Transverse colon (tissue), 4 donors: ENCODE data around the gene DGKD. TPM values are rescaled to one million over a fixed set of nuclear protein-coding genes. Genes with fewer than 3 reads are reported as not detected.

ENCODE experiments used
- DNase-seq: peaks from one replicate; pipeline ENCODE4 v3.0.0-alpha.2; 2019
- H3K27ac ChIP-seq, 4 donors: fragments of 200-600 bp; sonication (generic); 2 replicates each; pipeline ENCODE4 v1.5.1; 2016 to 2018; ENCODE audit warnings: inconsistent platforms in 4 of 4
- H3K27me3 ChIP-seq: fragments of 200-600 bp; sonication (generic); 2 replicates; pipeline ENCODE4 v1.5.1; 2017; ENCODE audit warnings: inconsistent platforms
- H3K36me3 ChIP-seq, 4 donors: fragments of 200-600 bp; sonication (generic); 2 replicates each; pipeline ENCODE4 v1.5.1; 2017 to 2019; ENCODE audit warnings: inconsistent platforms in 4 of 4
- H3K4me1 ChIP-seq, 4 donors: fragments of 200-600 bp; sonication (generic); 2 replicates each; pipeline ENCODE4 v1.5.1; 2017 to 2020; ENCODE audit warnings: inconsistent platforms in 4 of 4
- H3K4me3 ChIP-seq, 4 donors: fragments of 200-600 bp; sonication (generic); 1 replicate in 1 of 4; 2 replicates in 3 of 4; pipeline versions ENCODE4 v1.5.1 to v1.6.1; 2017 to 2019; ENCODE audit warnings: inconsistent platforms in 4 of 4
- H3K9me3 ChIP-seq, 2 donors: fragments of 200-600 bp; sonication (generic); 2 replicates each; pipeline ENCODE4 v1.5.1; 2017 to 2019; ENCODE audit warnings: inconsistent platforms in 2 of 2
- CTCF ChIP-seq, 5 experiments: fragments of 200-600 bp in 3 of 5; fragments of 450-650 bp in 2 of 5; sonication (generic) in 3 of 5; IDR thresholded peaks; 1 replicate in 2 of 5; 2 replicates in 3 of 5; pipeline ENCODE4 v1.5.1; 2016 to 2017; ENCODE audit warnings: antibody characterized with exemption in 5 of 5, inconsistent platforms in 3 of 5, mild to moderate bottlenecking in 2 of 5, moderate library complexity in 1 of 5
- EP300 ChIP-seq: sonication (generic); formaldehyde crosslinking; IDR thresholded peaks from one replicate; pipeline ENCODE4 v1.6.1; 2017; ENCODE audit warnings: antibody characterized with exemption, low read depth
- POLR2A ChIP-seq: fragments of 450-650 bp; IDR thresholded peaks from one replicate; pipeline ENCODE4 v1.6.1; 2016; ENCODE audit warnings: antibody characterized with exemption, mild to moderate bottlenecking, moderate library complexity
- POLR2AphosphoS5 ChIP-seq, 3 donors: sonication (generic); formaldehyde crosslinking; IDR thresholded peaks; one replicate each; pipeline ENCODE4 v1.6.1; 2016; ENCODE audit warnings: antibody characterized with exemption in 3 of 3
- WGBS, 2 donors: methylation state at CpG; one replicate each; pipeline ENCODE4 v1.1.5; 2018; ENCODE audit warnings: low coverage in 1 of 2; 5-methylcytosine and 5-hydroxymethylcytosine counted together
- in situ Hi-C, 4 donors: fragments of 200-750 bp; cut with MboI; loops; one replicate each; pipeline versions ENCODE4 v1.15.0 to v1.15.1; 2017; ENCODE audit warnings: low sequenced_read_pairs in 3 of 4, low pct_ligation_motif_present in 1 of 4, low pct_unique_long_range_greater_than_20kb in 1 of 4
- intact Hi-C: fragments of 100-400 bp; cut with DNase I; formaldehyde crosslinking; loops from one replicate; pipeline ENCODE4 v1.15.1; 2023; ENCODE audit warnings: low total_unique reads
- total RNA-seq, 4 donors: library from RNA; depleted of rRNA; stranded (reverse); fragments of >200 nt; gene quantifications; one replicate each; pipeline ENCODE4 v1.1.0, GENCODE V29; 2016

Gene DGKD
- total RNA-seq, 4 donors from 2014 or later: 55.7 to 166 (median 91.5) TPM

- WGBS, 2 donors: 86 to 88% methylated on average over 7 of the region's 7 CpGs
- intact Hi-C loops (no loop called here), in situ Hi-C loops (loop anchor here in 1 of 4 donors (25.0 kb wide), 1 partner anchor 139 kb away; no protein-coding TSS in a partner anchor)
- no peaks in the 10 kb centered on the region for H3K27me3 ChIP-seq
- H3K27ac ChIP-seq: no peak overlapping the region
- no peaks in the 10 kb centered on the region for H3K9me3 ChIP-seq
- TF ChIP-seq CTCF (IDR thresholded peaks at IDR 0.05) (no peak), POLR2A (no peak), POLR2AphosphoS5 (IDR thresholded peaks at IDR 0.05) (no peak), EP300 (no peak)
- H3K4me3 ChIP-seq: no peak overlapping the region
- H3K36me3 ChIP-seq: no peaks in the 10 kb centered on the region
- peaks cover 9 to 65% (median 25%) of the 10 kb centered on the region in 4 donors for H3K4me1 ChIP-seq
- DNase-seq: no peak
These were observed 72.5 kb downstream of the DGKD start for GRCh38 chr2:233426619-233427342.

GRCh38 chr2:233428008-233428407, 73.7 kb downstream of the DGKD start:
- TF ChIP-seq POLR2AphosphoS5 (IDR thresholded peaks at IDR 0.05) (no peak), CTCF (IDR thresholded peaks at IDR 0.05) (no peak), EP300 (no peak), POLR2A (no peak)
- Histone ChIP-seq H3K27me3 (no peaks in the 10 kb centered on the region), H3K9me3 (no peaks in the 10 kb centered on the region), H3K4me3 (no peak overlapping the region), H3K36me3 (no peaks in the 10 kb centered on the region), H3K4me1 (peaks cover 8 to 54% (median 21%) of the 10 kb centered on the region in 4 donors), H3K27ac (no peak overlapping the region)
- intact Hi-C loops: no loop called here
- WGBS, 2 donors: 96% methylated on average over 3 of the region's 3 CpGs; no CpG with 5 or more reads in 1 of the 2 donors
- in situ Hi-C loops: loop anchor here in 1 of 4 donors (25.0 kb wide), 1 partner anchor 141 kb away; no protein-coding TSS in a partner anchor
- no peak for DNase-seq

- in situ Hi-C loops: loop anchor here in 1 of 4 donors (25.0 kb wide), 1 partner anchor 141 kb away; no protein-coding TSS in a partner anchor
- no peaks in the 10 kb centered on the region for H3K36me3 ChIP-seq
- H3K9me3 ChIP-seq: no peaks in the 10 kb centered on the region
- no peak overlapping the region for H3K4me3 ChIP-seq
- intact Hi-C loops: no loop called here
- peaks cover 8 to 50% (median 17%) of the 10 kb centered on the region in 4 donors for H3K4me1 ChIP-seq
- WGBS, 2 donors: 97 to 100% methylated on average over 1 to 7 of the region's 7 CpGs
- no peak overlapping the region for H3K27ac ChIP-seq
- H3K27me3 ChIP-seq: no peaks in the 10 kb centered on the region
- no peak for DNase-seq
- TF ChIP-seq POLR2AphosphoS5 (IDR thresholded peaks at IDR 0.05) (no peak), EP300 (no peak), POLR2A (no peak)
These were observed 74.1 kb downstream of the DGKD start for GRCh38 chr2:233428438-233428837.

- no peaks in the 10 kb centered on the region for H3K9me3 ChIP-seq
- TF ChIP-seq CTCF (IDR thresholded peaks at IDR 0.05) (no peak), POLR2A (no peak), POLR2AphosphoS5 (IDR thresholded peaks at IDR 0.05) (no peak), EP300 (no peak)
- in situ Hi-C loops: loop anchor here in 1 of 4 donors (25.0 kb wide), 1 partner anchor 142 kb away; no protein-coding TSS in a partner anchor
- DNase-seq: no peak
- intact Hi-C loops: no loop called here
- no peaks in the 10 kb centered on the region for H3K27me3 ChIP-seq
- H3K27ac ChIP-seq: no peak overlapping the region
- no peaks in the 10 kb centered on the region for H3K36me3 ChIP-seq
- H3K4me3 ChIP-seq: no peak overlapping the region
- 81 to 86% methylated on average over 7 to 20 of the region's 20 CpGs for WGBS, 2 donors
- peaks cover 4 to 42% (median 12%) of the 10 kb centered on the region in 4 donors for H3K4me1 ChIP-seq
These were observed 75.0 kb downstream of the DGKD start for GRCh38 chr2:233429175-233429897.
